Fibroblast of lung (primary cell): ENCODE results near the gene C4orf17. TPM values are rescaled to one million over a fixed set of nuclear protein-coding genes. Genes with fewer than 3 reads are reported as not detected.

Source experiments
- DNase-seq, 2 donors: peaks; one replicate each; pipeline versions ENCODE4 v3.0.0 to v3.0.0-alpha.2; 2010; ENCODE audit warnings: low read depth in 2 of 2
- H2AFZ ChIP-seq: 2 replicates; pipeline ENCODE4 v1.5.1; 2012; ENCODE audit warnings: low read length, control low read depth, inconsistent platforms
- H3K27ac ChIP-seq: 2 replicates; pipeline ENCODE4 v1.5.1; 2011; ENCODE audit warnings: low read length, control low read depth; ENCODE audit not compliant: insufficient read depth
- H3K27me3 ChIP-seq: 2 replicates; pipeline ENCODE4 v1.5.1; 2011; ENCODE audit warnings: mild to moderate bottlenecking, low read length; ENCODE audit not compliant: control insufficient read depth, insufficient read depth
- H3K36me3 ChIP-seq: 2 replicates; pipeline ENCODE4 v1.5.1; 2011; ENCODE audit warnings: low read length; ENCODE audit not compliant: control insufficient read depth, insufficient read depth
- H3K4me1 ChIP-seq: 2 replicates; pipeline ENCODE4 v1.5.1; 2011; ENCODE audit warnings: low read length; ENCODE audit not compliant: control insufficient read depth, insufficient read depth; ENCODE audit errors: extremely low read depth
- H3K4me2 ChIP-seq: 2 replicates; pipeline ENCODE4 v1.5.1; 2011; ENCODE audit warnings: low read length, control low read depth; ENCODE audit not compliant: insufficient read depth; ENCODE audit errors: extremely low read depth
- H3K4me3 ChIP-seq, 4 experiments: fragments of 200-600 bp in 1 of 4; sonication (generic) in 1 of 4; replicated peaks in 1 of 4; 2 replicates each; pipeline ENCODE4 v1.5.1; 2011 to 2016; ENCODE audit warnings: low read length in 4 of 4, low read depth in 3 of 4, mild to moderate bottlenecking in 3 of 4, control low read depth in 2 of 4, inconsistent platforms in 1 of 4, mixed read lengths in 1 of 4; ENCODE audit not compliant: insufficient read depth in 1 of 4; ENCODE audit errors: control extremely low read depth in 1 of 4
- H3K79me2 ChIP-seq: 2 replicates; pipeline ENCODE4 v1.5.1; 2012; ENCODE audit warnings: mild to moderate bottlenecking, low read length, inconsistent platforms; ENCODE audit not compliant: control insufficient read depth, insufficient read depth
- H3K9ac ChIP-seq: 2 replicates; pipeline ENCODE4 v1.5.1; 2011; ENCODE audit warnings: mild to moderate bottlenecking, low read length, control low read depth; ENCODE audit not compliant: insufficient read depth
- H3K9me3 ChIP-seq: 2 replicates; pipeline ENCODE4 v1.5.1; 2012; ENCODE audit warnings: low read depth, low read length; ENCODE audit not compliant: control insufficient read depth, insufficient read depth
- H4K20me1 ChIP-seq: 2 replicates; pipeline ENCODE4 v1.5.1; 2011; ENCODE audit warnings: low read length; ENCODE audit not compliant: control insufficient read depth, insufficient read depth; ENCODE audit errors: extremely low read depth
- CTCF ChIP-seq, 2 donors: IDR thresholded peaks in 1 of 2; conservative IDR thresholded peaks in 1 of 2; 1 replicate in 1 of 2; 2 replicates in 1 of 2; pipeline ENCODE4 v1.5.1; 2011 to 2012; ENCODE audit warnings: low read length in 2 of 2, control low read depth in 1 of 2, inconsistent platforms in 1 of 2, low read depth in 1 of 2, mild to moderate bottlenecking in 1 of 2
- EZH2 ChIP-seq: IDR thresholded peaks from 2 replicates; pipeline ENCODE4 v1.5.1; 2012; ENCODE audit warnings: low read length, control low read depth, mild to moderate bottlenecking; ENCODE audit errors: missing control alignments
- polyA plus RNA-seq, 2 donors: library from polyadenylated mRNA; depleted of rRNA in 1 of 2; stranded (reverse) in 1 of 2; unstranded in 1 of 2; fragments of >200 nt; gene quantifications; 2 replicates each; pipeline ENCODE4 v1.2.1, GENCODE V29; 2011 to 2012; ENCODE audit warnings: missing spikeins in 1 of 2
- total RNA-seq: library from RNA; depleted of rRNA; stranded (reverse); fragments of >200 nt; gene quantifications from 2 replicates; pipeline ENCODE4 v1.2.1, GENCODE V29; 2014

Gene C4orf17
- total and polyA plus RNA-seq, 2 donors (not counting 1 experiment from before 2014, with no cell fraction given): not detected

GRCh38 chr4:99585516-99585915, 74.7 kb downstream of the C4orf17 start:
- TF ChIP-seq CTCF (conservative IDR thresholded peaks at IDR 0.05 in 1 of 2, IDR thresholded peaks at IDR 0.05 in 1 of 2; ENCODE audit: low read depth in 1 of 2, low read length in 2 of 2) (no peak), EZH2 (no peak)
- Histone ChIP-seq H3K27ac (no peak overlapping the region), H3K36me3 (no peaks in the 10 kb centered on the region), H3K4me3 (no peak overlapping the region), H3K9ac (no peak overlapping the region), H3K27me3 (no peaks in the 10 kb centered on the region), H4K20me1 (no peaks in the 10 kb centered on the region), H3K79me2 (no peaks in the 10 kb centered on the region), H3K4me2 (no peak overlapping the region), H3K9me3 (no peaks in the 10 kb centered on the region), H2AFZ (no peak overlapping the region), H3K4me1 (no peaks in the 10 kb centered on the region)
- no peak for DNase-seq

GRCh38 chr4:99586322-99586721, 75.5 kb downstream of the C4orf17 start:
- H3K36me3 ChIP-seq: no peaks in the 10 kb centered on the region
- no peak overlapping the region for H2AFZ ChIP-seq
- no peaks in the 10 kb centered on the region for H4K20me1 ChIP-seq
- DNase-seq: no peak
- no peak overlapping the region for H3K4me3 ChIP-seq
- no peaks in the 10 kb centered on the region for H3K27me3 ChIP-seq
- no peak overlapping the region for H3K9ac ChIP-seq
- H3K9me3 ChIP-seq: no peaks in the 10 kb centered on the region
- H3K79me2 ChIP-seq: no peaks in the 10 kb centered on the region
- no peak for TF ChIP-seq CTCF (conservative IDR thresholded peaks at IDR 0.05 in 1 of 2, IDR thresholded peaks at IDR 0.05 in 1 of 2; ENCODE audit: low read depth in 1 of 2, low read length in 2 of 2)
- TF ChIP-seq EZH2: no peak
- no peak overlapping the region for H3K4me2 ChIP-seq
- H3K4me1 ChIP-seq: no peaks in the 10 kb centered on the region
- no peak overlapping the region for H3K27ac ChIP-seq

- Histone ChIP-seq H3K27ac (no peak overlapping the region), H3K36me3 (no peaks in the 10 kb centered on the region), H3K4me1 (no peaks in the 10 kb centered on the region), H3K9me3 (no peaks in the 10 kb centered on the region), H3K4me2 (no peak overlapping the region), H2AFZ (no peak overlapping the region), H4K20me1 (no peaks in the 10 kb centered on the region), H3K79me2 (no peaks in the 10 kb centered on the region), H3K4me3 (no peak overlapping the region), H3K27me3 (no peaks in the 10 kb centered on the region), H3K9ac (no peak overlapping the region)
- DNase-seq: no peak
- no peak for TF ChIP-seq CTCF (conservative IDR thresholded peaks at IDR 0.05 in 1 of 2, IDR thresholded peaks at IDR 0.05 in 1 of 2; ENCODE audit: low read depth in 1 of 2, low read length in 2 of 2)
- TF ChIP-seq EZH2: no peak
These were observed 76.0 kb downstream of the C4orf17 start for GRCh38 chr4:99586797-99587196.
